Measurements from ENCODE around the gene TOM1L2. TPM values are rescaled to one million over a fixed set of nuclear protein-coding genes. Genes with fewer than 3 reads are reported as not detected.

The TOM1L2 gene
- total and polyA plus RNA-seq, 2 of the 4 experiments (the other 2 are of a cell fraction), result 34.4 to 51.7 TPM

- Histone ChIP-seq H2BK120ac (ENCODE audit: low read depth, low read length) (peak overlapping the region; percentile 85), H4K91ac (ENCODE audit: insufficient read depth, low read depth, low read length) (peak overlapping the region; percentile 80; the same call in 1 of the 2 replicates), H2BK20ac (ENCODE audit: low read depth, low read length) (peak overlapping the region; percentile 74), H3K27me3 (ENCODE audit: control insufficient read depth, insufficient read depth, low read length) (no peaks in the 10 kb centered on the region), H3K18ac (ENCODE audit: low read depth, low read length) (peak overlapping the region; percentile 77; the same call in 1 of the 2 replicates), H3K9ac (ENCODE audit: low read depth, low read length) (peak overlapping the region; percentile 82), H2BK5ac (ENCODE audit: low read depth, low read length, poor library complexity, severe bottlenecking) (peak overlapping the region; percentile 97), H4K5ac (ENCODE audit: low read depth, low read length) (peak overlapping the region; percentile 11; the same call in 1 of the 2 replicates), H2BK15ac (ENCODE audit: low read depth, low read length) (peak overlapping the region; percentile 75; the same call in 2 of the 3 replicates), H3K4ac (ENCODE audit: low read depth, low read length) (peak overlapping the region; percentile 81), H3K79me1 (ENCODE audit: low read depth in 1 of 2, low read length in 2 of 2) (peaks cover 19 to 59% of the 10 kb centered on the region in 2 experiments), H3K9me3 (ENCODE audit: control insufficient read depth, insufficient read depth, low read length) (no peaks in the 10 kb centered on the region), H2AFZ (replicated peaks; ENCODE audit: low read length, poor library complexity) (no peak overlapping the region), H4K8ac (ENCODE audit: low read depth in 2 of 2, low read length in 2 of 2) (peak overlapping the region; percentile 62 to 68), H3K4me2 (ENCODE audit: low read depth, low read length) (peak overlapping the region; percentile 98), H3K4me1 (ENCODE audit: control insufficient read depth, insufficient read depth, low read length) (peaks cover 16% of the 10 kb centered on the region), H3K36me3 (ENCODE audit: control insufficient read depth, insufficient read depth, low read length) (no peaks in the 10 kb centered on the region), H3K56ac (ENCODE audit: extremely low read depth, insufficient read depth, low read length) (peak overlapping the region; percentile 77), H3K9me1 (ENCODE audit: insufficient read depth, low read length) (peaks cover 13% of the 10 kb centered on the region), H4K20me1 (ENCODE audit: insufficient read depth, low read length) (peaks cover 10% of the 10 kb centered on the region; the same call in 1 of the 2 replicates), H3K27ac (ENCODE audit: insufficient read depth, low read length) (peak overlapping the region; percentile 65), H3K4me3 (ENCODE audit: insufficient read depth, low read depth, low read length) (peak overlapping the region; percentile 52), H2AK9ac (replicated peaks; ENCODE audit: low read depth, low read length, poor library complexity) (peak overlapping the region; percentile 30), H3K14ac (replicated peaks; ENCODE audit: low read depth, low read length) (peak overlapping the region; percentile 41), H2AK5ac (ENCODE audit: low read depth, low read length) (peak overlapping the region; percentile 68; the same call in 1 of the 2 replicates), H3K23ac (ENCODE audit: low read depth, low read length) (peak overlapping the region; percentile 62)
- WGBS, 2 experiments (ENCODE audit: extremely low coverage in 2 of 2, insufficient read length in 1 of 2), result 0% methylated on average over 2 of the region's 7 CpGs; no CpG with 5 or more reads in 1 of the 2 experiments
- no peak for TF ChIP-seq MAZ (IDR thresholded peaks at IDR 0.05; ENCODE audit: borderline replicate concordance, low read depth, low read length)
- TF ChIP-seq SMC3 (IDR thresholded peaks at IDR 0.05; ENCODE audit: low read depth, low read length), result no peak
- no peak for TF ChIP-seq MXI1 (IDR thresholded peaks at IDR 0.05; ENCODE audit: borderline replicate concordance, low read depth, low read length)
- 0 out of 2 replicates have a peak, but pooled peaks have one; percentile 20 for TF ChIP-seq FOS (IDR thresholded peaks at IDR 0.05; ENCODE audit: low read depth, low read length)
- no peak for TF ChIP-seq MAFK (IDR thresholded peaks at IDR 0.05; ENCODE audit: low read depth, low read length)
- no peak for TF ChIP-seq CTCF (conservative IDR thresholded peaks at IDR 0.05; ENCODE audit: low read depth, low read length)
- dilution Hi-C loops (cut with HindIII; ENCODE audit: low sequenced_read_pairs, unreplicated experiment) (no loop called here), in situ Hi-C loops (cut with MboI; ENCODE audit: low sequenced_read_pairs) (no loop called here), intact Hi-C loops (cut with micrococcal nuclease) (no loop called here)
- DNase-seq (peak; percentile 69), ATAC-seq (ENCODE audit: low read depth) (peak; percentile 69)
- no TSS peak for BruUV-seq (replicated peaks)
- POLR2A ChIA-PET (ENCODE audit: unreplicated experiment), result no interaction called here
- CTCF ChIA-PET, result interaction anchor here (0.9 kb wide), 2 partner anchors 24 to 43 kb away, joined by 3 to 4 read pairs; no protein-coding TSS in a partner anchor
These were observed 12.5 kb downstream of the TOM1L2 start for GRCh38 chr17:17959520-17960361.

Measured in IMR-90 (cell line).